ENCODE data around the gene SIX2. TPM values are rescaled to one million over a fixed set of nuclear protein-coding genes. Genes with fewer than 3 reads are reported as not detected.
A peak's percentile ranks its signal among the peaks of the same experiment; 100 is the strongest.

The SIX2 gene
- total RNA-seq, 1 donor from 2014 or later: not detected

DNA sequence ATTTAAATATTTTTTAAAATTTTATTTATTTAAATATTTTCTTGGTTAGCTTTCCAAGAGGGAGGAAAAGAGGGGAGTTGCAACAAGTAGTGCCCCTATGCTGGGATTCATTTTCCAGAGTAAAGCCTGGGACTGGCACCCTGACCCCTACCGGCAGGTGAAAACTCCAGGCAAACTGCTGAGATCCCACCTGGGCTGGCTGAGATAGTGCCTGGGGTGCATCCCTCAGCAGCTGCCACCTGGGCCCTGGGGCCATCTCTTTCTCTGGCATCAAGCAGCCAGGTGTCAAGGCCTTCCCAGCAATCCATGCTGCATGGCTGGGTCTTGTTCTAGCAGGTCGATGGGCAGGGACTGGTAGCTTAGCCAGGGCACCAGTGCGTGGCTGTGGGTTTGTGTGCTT is 6.6 kb downstream of the SIX2 start:
- no peak for DNase-seq (ENCODE audit: low read depth in 2 of 2)

GRCh38 chr2:45001869-45002385 is 7.3 kb downstream of the SIX2 start:
- DNase-seq (ENCODE audit: low read depth in 2 of 2): no peak

DNA sequence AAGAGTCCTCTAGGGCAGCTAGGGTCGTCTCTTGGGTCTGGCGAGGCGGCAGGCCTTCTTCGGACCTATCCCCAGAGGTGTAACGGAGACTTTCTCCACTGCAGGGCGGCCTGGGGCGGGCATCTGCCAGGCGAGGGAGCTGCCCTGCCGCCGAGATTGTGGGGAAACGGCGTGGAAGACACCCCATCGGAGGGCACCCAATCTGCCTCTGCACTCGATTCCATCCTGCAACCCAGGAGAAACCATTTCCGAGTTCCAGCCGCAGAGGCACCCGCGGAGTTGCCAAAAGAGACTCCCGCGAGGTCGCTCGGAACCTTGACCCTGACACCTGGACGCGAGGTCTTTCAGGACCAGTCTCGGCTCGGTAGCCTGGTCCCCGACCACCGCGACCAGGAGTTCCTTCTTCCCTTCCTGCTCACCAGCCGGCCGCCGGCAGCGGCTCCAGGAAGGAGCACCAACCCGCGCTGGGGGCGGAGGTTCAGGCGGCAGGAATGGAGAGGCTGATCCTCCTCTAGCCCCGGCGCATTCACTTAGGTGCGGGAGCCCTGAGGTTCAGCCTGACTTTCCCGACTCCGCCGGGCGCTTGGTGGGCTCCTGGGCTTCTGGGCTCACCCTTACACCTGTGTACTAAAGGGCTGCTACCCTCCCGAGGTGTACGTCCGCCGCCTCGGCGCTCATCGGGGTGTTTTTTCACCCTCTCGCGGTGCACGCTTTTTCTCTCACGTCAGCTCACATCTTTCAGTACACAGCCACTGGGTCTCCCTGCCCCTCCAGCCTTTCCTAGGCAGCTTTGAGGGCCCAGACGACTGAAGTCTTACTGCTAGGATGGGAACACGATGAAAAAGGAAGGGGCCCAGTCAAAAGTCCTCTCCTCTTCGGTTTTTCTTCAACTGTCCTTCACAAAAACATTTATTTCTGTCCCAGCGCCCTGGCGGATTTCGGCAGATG is 8.1 kb downstream of the SIX2 start:
- DNase-seq (ENCODE audit: low read depth in 2 of 2): no peak

GRCh38 chr2:45000341-45000901 is 8.8 kb downstream of the SIX2 start:
- DNase-seq (ENCODE audit: low read depth in 2 of 2): no peak

- DNase-seq (ENCODE audit: low read depth in 2 of 2): no peak
These were observed 9.7 kb downstream of the SIX2 start for GRCh38 chr2:44999540-44999939.

DNA sequence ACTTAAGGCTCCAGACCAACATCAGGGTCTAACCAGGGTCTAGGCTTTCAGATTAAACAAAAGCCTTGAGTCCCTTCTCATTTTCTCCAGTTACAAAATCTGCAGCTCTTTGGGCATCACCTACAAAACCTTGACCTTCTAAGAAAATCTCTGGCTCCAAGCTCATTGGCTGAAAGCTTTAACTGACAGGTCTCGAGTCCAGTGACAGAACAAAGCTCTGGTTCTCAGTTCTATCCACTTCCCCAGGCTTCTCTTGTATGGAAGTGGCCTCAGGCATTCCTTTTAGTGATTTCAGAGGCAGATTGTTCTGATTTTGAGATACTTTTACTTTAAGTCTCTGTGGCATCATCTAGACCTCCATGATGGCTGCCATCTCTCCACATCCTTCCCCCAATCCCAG is 11.3 kb downstream of the SIX2 start:
- DNase-seq (ENCODE audit: low read depth in 2 of 2): no peak

- DNase-seq (ENCODE audit: low read depth in 2 of 2): no peak
These were observed 12.9 kb downstream of the SIX2 start for GRCh38 chr2:44996356-44996755.

GRCh38 chr2:44994377-44994776 is 14.9 kb downstream of the SIX2 start:
- no peak for DNase-seq (ENCODE audit: low read depth in 2 of 2)

DNA sequence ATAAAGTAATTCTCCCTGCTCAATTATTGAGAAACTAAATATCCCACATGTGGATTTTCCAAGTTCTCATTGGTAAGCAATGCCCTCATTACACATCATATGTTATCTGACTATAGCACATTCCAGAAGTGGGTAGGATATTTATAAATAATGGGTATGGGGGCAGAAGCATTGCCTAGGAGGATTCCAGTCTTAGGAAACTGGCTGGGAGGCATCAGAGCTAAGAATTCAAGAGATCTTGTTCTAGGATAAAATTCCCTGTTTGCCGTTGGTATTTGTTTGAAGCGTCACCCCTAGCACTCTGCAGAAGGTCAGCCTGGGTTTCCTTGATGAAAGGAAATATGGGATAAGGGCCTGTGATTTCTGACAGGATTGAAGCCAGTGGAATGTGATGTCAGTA is 20.1 kb downstream of the SIX2 start:
- DNase-seq (ENCODE audit: low read depth in 2 of 2): no peak

DNA sequence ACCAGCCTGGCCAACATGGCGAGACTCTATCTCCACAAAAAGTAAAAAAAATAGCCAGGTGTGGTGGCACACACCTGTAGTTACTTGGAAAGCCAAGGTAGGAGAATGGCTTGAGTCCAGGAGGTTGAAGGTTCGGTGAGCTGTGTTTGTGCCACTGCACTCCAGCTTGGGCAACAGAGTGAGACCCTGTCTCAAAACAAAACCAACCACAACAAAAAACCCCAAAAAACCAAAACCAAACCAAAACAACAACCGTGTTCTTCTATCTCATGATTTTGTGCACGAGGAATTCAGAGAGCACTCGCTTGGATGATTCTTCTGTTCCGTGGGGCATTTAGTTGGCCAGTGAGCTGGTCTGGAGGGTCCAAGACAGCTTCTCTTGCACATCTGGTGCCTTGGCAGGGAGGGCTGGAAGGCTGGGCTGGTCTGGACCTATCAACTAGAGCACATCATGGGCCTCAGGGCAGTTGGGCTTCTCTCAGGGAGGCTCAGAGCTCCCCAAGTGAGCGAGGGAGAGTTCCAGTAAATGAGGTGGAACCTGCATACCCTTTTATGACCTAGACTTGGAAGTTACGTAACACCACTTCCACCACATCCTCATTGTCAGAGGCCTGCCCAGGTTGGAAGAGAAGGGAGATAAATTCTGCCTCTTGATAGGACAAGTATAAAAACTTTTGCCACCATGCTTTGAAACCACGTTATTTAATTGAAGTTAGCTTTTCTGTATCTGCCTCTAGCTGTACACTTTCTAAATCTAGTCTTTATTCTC is 25.2 kb downstream of the SIX2 start:
- DNase-seq (ENCODE audit: low read depth in 2 of 2): no peak

DNA sequence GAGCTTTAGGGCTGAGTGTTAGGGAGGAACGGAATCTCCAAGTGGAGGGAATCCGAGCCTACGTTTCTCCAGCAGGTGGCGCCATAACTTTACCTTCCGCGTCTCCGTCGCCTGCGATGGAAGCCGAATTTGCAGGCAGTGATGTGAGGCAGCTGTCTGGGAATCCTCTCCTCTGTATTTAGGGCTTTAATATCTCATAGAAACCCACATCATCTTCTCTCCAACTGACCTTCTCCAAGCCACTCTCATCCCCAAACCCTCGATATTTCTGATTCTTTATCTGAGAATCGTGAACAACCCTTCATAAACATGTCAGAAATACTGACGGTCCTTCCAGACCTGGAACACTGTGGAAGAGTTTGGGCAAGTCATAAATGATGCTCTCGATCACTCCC is 27.5 kb downstream of the SIX2 start:
- peak; percentile 74 to 83 for DNase-seq (ENCODE audit: low read depth in 2 of 2)

DNA sequence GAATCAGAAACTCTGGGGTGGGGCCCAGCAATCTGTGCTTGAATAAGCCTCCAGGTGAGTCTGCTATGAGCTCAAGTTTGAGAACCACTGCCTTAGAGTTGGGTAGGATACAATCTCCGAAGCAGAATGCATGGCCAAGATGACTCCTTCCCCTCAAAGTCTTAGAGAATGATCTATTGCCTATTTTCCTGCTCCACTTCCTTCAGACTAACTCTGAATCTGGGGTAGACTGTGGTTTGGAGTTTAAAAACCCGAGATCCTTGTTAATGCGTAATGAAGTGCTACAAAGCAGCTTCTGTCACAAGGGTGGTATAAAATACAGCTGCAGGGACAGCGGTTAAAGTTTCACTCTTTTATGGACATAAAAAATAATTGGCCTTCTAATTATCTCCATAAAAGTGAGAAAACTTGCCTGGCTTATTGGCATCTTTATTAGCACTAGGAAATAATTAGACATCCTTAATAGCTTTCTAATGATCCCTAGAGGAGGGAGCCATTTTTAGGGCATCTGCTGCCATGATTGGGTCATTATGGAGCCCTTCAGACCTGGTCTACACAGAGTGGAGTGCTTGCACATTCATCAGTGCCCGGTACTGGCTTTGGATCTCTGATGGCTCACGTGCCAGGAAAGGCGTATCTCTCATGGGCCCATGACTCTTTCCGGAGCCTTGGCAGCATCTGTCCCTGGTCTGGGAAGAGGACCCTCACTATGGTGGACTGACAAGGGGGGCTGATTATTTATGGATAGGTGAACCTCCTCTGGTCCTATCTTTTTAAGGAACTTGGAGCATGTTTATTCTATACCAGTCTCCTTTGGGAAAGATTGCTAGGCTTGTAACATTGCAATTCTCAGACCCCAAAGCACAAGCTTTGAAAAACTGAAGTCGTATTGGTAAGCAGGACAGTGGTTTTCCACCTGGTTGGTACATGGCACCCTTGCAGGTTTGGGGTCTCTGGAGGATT is 28.2 kb downstream of the SIX2 start:
- no peak for DNase-seq (ENCODE audit: low read depth in 2 of 2)

- no peak for DNase-seq (ENCODE audit: low read depth in 2 of 2)
These were observed 29.7 kb downstream of the SIX2 start for GRCh38 chr2:44979581-44979980.

GRCh38 chr2:44975571-44976450 is 33.4 kb downstream of the SIX2 start:
- DNase-seq (ENCODE audit: low read depth in 2 of 2): no peak

DNA sequence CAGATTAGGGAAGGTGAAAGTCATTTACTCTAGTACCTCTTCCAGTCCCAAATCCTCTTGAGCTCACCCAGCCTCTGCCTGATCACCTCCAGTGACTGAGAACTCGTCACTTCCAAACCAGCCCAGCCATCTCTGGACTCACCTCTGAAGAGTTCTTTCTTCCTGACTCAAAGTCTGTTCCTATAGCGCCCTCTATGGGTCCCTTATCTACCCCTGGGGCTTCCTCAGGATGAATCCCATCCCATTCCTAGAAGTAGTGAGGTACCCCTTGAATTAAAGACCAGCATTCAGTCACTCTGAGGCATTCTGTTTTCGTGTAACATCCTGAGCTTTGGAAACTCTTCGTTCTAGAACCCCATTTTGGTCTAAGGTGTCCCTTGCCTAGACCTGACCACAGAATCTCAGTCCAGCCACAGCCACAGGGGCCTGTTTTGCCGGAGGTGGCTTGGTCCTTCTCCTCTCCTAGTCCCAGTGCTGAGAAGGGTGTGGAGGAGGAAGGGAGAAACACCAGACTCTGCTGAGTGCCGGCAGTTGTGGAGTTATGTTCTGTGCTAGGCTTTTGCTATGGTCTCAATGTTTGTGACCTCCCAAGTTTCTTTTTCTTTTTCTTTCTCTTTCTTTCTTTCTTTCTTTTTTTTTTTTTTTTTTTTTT is 35.1 kb downstream of the SIX2 start:
- peak in 1 of 2 donors; percentile 58 for DNase-seq (ENCODE audit: low read depth in 2 of 2)

DNA sequence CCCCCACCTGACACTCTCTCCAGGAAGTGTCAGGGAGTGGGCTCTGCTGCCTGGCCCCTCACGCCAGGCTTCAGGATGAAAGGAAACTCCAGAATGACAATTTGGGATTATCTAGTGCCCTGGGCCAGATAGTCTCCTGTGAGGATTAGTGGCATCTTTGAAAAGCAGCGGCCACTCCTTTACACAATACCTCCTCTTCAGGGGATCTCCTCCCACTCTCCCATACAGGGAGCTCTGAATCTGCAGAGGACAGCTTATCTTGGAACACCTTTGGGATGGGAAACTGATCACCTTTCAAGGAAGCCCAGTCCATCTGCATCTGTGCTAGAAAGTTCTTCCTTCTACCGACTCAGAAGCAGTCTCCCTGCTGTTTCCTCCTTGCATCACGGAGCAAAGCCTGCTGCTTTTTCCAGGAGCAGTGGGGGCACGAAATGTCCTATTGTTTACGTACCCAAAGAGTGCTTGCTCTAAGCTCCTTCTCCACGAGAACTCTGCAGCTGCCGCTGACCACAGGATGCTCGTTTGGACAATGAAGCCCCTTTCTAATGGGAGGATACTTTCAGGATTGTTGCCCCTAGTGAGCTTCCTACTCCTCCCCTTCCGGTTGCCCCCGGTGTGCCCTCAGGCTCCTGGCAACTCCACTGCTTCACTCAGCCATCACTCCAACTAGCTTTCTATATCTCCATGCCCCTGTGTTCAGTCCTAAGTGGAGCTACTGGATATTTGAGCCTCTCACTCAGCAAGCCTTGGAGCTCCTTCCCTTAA is 36.3 kb downstream of the SIX2 start:
- DNase-seq (ENCODE audit: low read depth in 2 of 2): peak in 1 of 2 donors; percentile 26

DNA sequence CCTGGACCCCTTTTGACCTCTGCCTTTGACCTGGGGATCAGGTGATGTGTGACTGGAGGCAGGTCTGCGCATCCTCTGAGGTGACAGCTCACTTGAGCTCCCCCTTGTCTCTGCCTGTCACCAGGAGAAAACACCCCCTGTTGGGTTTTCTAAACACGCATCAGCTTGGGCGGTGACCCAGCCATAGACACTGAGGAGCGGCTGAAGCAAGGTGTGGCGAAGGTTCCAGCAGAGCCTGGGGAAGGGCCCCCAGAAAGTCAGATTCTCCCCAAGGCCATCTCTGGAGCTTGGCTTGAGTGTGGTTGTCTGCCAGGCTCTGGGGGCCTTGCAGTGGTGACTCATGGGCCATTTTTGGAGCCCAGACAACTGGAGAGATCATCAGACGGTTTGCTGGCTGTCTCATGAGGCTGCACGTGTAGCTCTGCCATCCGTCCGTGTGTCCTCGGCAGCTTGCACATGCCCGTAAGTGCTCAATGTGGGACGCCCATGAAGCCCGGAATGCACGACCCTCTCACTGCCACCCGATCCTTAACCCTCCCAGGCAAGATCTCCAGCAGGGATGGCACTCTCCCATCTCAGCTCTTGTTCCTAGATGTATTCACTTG is 38.3 kb downstream of the SIX2 start:
- DNase-seq (ENCODE audit: low read depth in 2 of 2): no peak

DNA sequence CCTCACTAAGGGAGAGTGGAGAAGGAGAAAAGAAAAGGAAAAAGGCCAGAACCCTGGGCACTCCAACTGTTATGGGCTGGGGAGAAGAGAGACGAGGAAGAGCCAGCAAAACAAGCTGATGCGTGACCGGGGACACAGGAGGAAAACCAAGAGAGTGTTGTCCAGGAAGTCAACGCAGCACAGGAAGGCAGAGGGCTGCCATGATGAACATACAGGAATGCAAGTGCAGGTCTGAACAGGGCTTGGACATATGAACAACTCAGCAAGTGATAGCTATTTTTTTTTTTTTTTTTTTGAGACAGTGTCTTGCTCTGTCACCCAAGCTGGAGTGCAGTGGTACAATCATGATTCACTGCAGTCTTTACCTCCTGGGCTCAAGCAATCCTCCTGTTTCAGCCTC is 39.3 kb downstream of the SIX2 start:
- DNase-seq (ENCODE audit: low read depth in 2 of 2): no peak

Measured in lung microvascular endothelial cell (primary cell).